B cell (primary cell): ENCODE results near the gene XRCC3. TPM values are rescaled to one million over a fixed set of nuclear protein-coding genes. Genes with fewer than 3 reads are reported as not detected.

Experiments
- ATAC-seq: fragments of 200-7000 bp; cut with Tn5 transposase; one replicate; pipeline ENCODE4 v1.10.0; 2021; ENCODE audit warnings: low read depth, mild to moderate bottlenecking, moderate number of reproducible peaks, moderate library complexity
- CTCF ChIA-PET: fragments of 350-600 bp; sonication (Branson Sonifier 250); formaldehyde crosslinking; loops from one replicate; lab custom pipeline; 2021; ENCODE audit warnings: antibody characterized with exemption, inconsistent platforms; lab: Charles Lee
- POLR2A ChIA-PET: fragments of 350-600 bp; sonication (Branson Sonifier 250); formaldehyde crosslinking; loops from one replicate; lab custom pipeline; 2021; ENCODE audit warnings: antibody characterized with exemption; lab: Charles Lee
- DNase-seq: peaks from one replicate; pipeline ENCODE4 v3.0.0; 2013
- H2AFZ ChIP-seq: 2 replicates; pipeline ENCODE4 v1.6.1; 2012; ENCODE audit warnings: mild to moderate bottlenecking, low read depth, low read length; ENCODE audit not compliant: insufficient read depth, poor library complexity, severe bottlenecking
- H3K27ac ChIP-seq, 2 donors: 1 replicate in 1 of 2; 2 replicates in 1 of 2; pipeline ENCODE4 v1.5.1; 2012 to 2013; ENCODE audit warnings: low read length in 2 of 2, mild to moderate bottlenecking in 2 of 2, moderate library complexity in 1 of 2
- H3K27me3 ChIP-seq, 4 experiments: fragments of 200-600 bp in 1 of 4; sonication (generic) in 1 of 4; replicated peaks in 1 of 4; 1 replicate in 2 of 4; 2 replicates in 2 of 4; pipeline versions ENCODE4 v1.6.1 to v1.7.0; 2013 to 2016; ENCODE audit warnings: low read length in 3 of 4, mild to moderate bottlenecking in 2 of 4, mixed read lengths in 1 of 4, moderate library complexity in 1 of 4; ENCODE audit not compliant: insufficient read depth in 4 of 4, control insufficient read depth in 3 of 4; ENCODE audit errors: control extremely low read depth in 1 of 4
- H3K36me3 ChIP-seq, 2 experiments: replicated peaks in 1 of 2; 1 replicate in 1 of 2; 2 replicates in 1 of 2; pipeline versions ENCODE4 v1.6.1 to v1.7.1; 2013; ENCODE audit warnings: low read length in 1 of 2; ENCODE audit not compliant: insufficient read depth in 2 of 2, control insufficient read depth in 1 of 2; ENCODE audit errors: control extremely low read depth in 1 of 2, extremely low read depth in 1 of 2
- H3K4me1 ChIP-seq, 2 donors: fragments of 200-600 bp in 1 of 2; sonication (generic) in 1 of 2; 1 replicate in 1 of 2; 2 replicates in 1 of 2; pipeline versions ENCODE4 v1.5.1 to v1.6.1; 2013 to 2017; ENCODE audit warnings: low read length in 2 of 2; ENCODE audit not compliant: control insufficient read depth in 2 of 2, insufficient read depth in 2 of 2
- H3K4me2 ChIP-seq: replicated peaks from 2 replicates; pipeline ENCODE3; 2012; ENCODE audit warnings: mild to moderate bottlenecking, low read depth, low read length; ENCODE audit not compliant: poor library complexity, severe bottlenecking
- H3K4me3 ChIP-seq, 5 experiments: fragments of 200-600 bp in 1 of 5; sonication (generic) in 1 of 5; 1 replicate in 3 of 5; 2 replicates in 2 of 5; pipeline versions ENCODE4 v1.5.1 to v1.7.0; 2011 to 2016; ENCODE audit warnings: low read length in 4 of 5, mild to moderate bottlenecking in 4 of 5, low read depth in 2 of 5, control low read depth in 1 of 5, moderate library complexity in 1 of 5; ENCODE audit not compliant: insufficient read depth in 1 of 5; ENCODE audit errors: control extremely low read depth in 1 of 5, extremely low read depth in 1 of 5
- H3K79me2 ChIP-seq: fragments of 200-600 bp; sonication (generic); one replicate; pipeline ENCODE4 v1.6.0; 2016; ENCODE audit warnings: low read length; ENCODE audit not compliant: control insufficient read depth, insufficient read depth
- H3K9ac ChIP-seq: fragments of 200-600 bp; sonication (generic); 2 replicates; pipeline ENCODE4 v1.6.1; 2017; ENCODE audit warnings: mild to moderate bottlenecking, low read length, moderate library complexity
- H3K9me3 ChIP-seq, 3 donors: one replicate each; pipeline versions ENCODE4 v1.6.1 to v1.7.1; 2013; ENCODE audit warnings: low read length in 2 of 3; ENCODE audit not compliant: control insufficient read depth in 2 of 3, insufficient read depth in 1 of 3; ENCODE audit errors: control extremely low read depth in 1 of 3
- H4K20me1 ChIP-seq: 2 replicates; pipeline ENCODE4 v1.6.0; 2012; ENCODE audit warnings: mild to moderate bottlenecking, low read length; ENCODE audit not compliant: insufficient read depth, control insufficient read depth, poor library complexity, severe bottlenecking
- H3K27ac Mint-ChIP-seq: one replicate; pipeline ENCODE4 v1.8.0; 2021; ENCODE audit warnings: mixed read lengths
- H3K27me3 Mint-ChIP-seq: one replicate; pipeline ENCODE4 v1.8.0; 2021; ENCODE audit warnings: mixed read lengths
- H3K4me1 Mint-ChIP-seq: one replicate; pipeline ENCODE4 v1.8.0; 2021; ENCODE audit warnings: mixed read lengths
- H3K4me3 Mint-ChIP-seq: one replicate; pipeline ENCODE4 v1.8.0; 2021; ENCODE audit warnings: mixed read lengths
- H3K9me3 Mint-ChIP-seq: one replicate; pipeline ENCODE4 v1.8.0; 2022; ENCODE audit warnings: mixed read lengths; ENCODE audit not compliant: insufficient read depth
- EZH2 ChIP-seq: IDR thresholded peaks from 2 replicates; pipeline ENCODE4 v1.6.1; 2012; ENCODE audit warnings: borderline replicate concordance, low read depth, mild to moderate bottlenecking, moderate library complexity, low read length; ENCODE audit not compliant: insufficient read depth, poor library complexity, severe bottlenecking
- WGBS: methylation state at CpG from one replicate; pipeline ENCODE4 v1.1.5; 2013; ENCODE audit warnings: missing lambda C conversion rate; ENCODE audit not compliant: insufficient coverage; 5-methylcytosine and 5-hydroxymethylcytosine counted together
- intact Hi-C: fragments of 100-400 bp; cut with micrococcal nuclease; formaldehyde crosslinking; loops from one replicate; pipeline ENCODE4 v1.10.0; 2022
- polyA plus RNA-seq: library from polyadenylated mRNA; depleted of rRNA; stranded (reverse); fragments of >200 nt; gene quantifications from 2 replicates; pipeline ENCODE4 v1.2.3, GENCODE V29; 2012
- total RNA-seq, 2 donors: library from RNA; stranded (reverse); fragments of 120-200 nt in 1 of 2; gene quantifications; 1 replicate in 1 of 2; 2 replicates in 1 of 2; pipeline versions ENCODE4 v1.2.3 to v1.2.4, GENCODE V29; 2013 to 2022
- TF ChIP-seq, protein P1 (sequence below): fragments of 200-600 bp; IDR thresholded peaks from one replicate; pipeline ENCODE4 v1.8.0; 2022; ENCODE audit warnings: antibody characterized with exemption, mild to moderate bottlenecking

XRCC3 gene
- total and polyA plus RNA-seq, 2 donors (not counting 1 experiment from before 2014, with no cell fraction given): 18.0 to 19.7 TPM

DNA sequence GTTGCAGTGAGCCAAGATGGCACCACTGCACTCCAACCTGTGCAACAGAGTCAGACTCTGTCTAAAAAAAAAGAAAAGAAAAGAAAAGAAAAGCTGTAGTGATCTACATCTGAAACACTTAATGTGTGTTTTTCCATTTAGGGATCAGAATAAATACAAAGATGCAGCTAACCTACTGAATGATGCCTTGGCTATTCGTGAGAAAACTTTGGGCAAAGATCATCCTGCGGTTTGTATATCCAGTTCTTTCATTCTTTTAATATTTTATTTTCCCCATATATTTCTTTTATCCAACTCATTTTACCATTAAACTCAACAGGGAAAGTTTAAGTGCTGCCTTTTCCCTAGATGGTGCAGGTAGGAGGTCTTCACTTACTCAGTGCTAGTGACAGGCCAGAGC lies 45.9 kb downstream of the XRCC3 start:
- no peak for ATAC-seq
- POLR2A ChIA-PET: no interaction called here
- H3K27me3 ChIP-seq: no peaks in the 10 kb centered on the region
- no peak overlapping the region for H3K4me2 ChIP-seq
- H3K9me3 ChIP-seq: no peaks in the 10 kb centered on the region
- TF ChIP-seq EZH2: no peak
- TF ChIP-seq, protein P1, sequence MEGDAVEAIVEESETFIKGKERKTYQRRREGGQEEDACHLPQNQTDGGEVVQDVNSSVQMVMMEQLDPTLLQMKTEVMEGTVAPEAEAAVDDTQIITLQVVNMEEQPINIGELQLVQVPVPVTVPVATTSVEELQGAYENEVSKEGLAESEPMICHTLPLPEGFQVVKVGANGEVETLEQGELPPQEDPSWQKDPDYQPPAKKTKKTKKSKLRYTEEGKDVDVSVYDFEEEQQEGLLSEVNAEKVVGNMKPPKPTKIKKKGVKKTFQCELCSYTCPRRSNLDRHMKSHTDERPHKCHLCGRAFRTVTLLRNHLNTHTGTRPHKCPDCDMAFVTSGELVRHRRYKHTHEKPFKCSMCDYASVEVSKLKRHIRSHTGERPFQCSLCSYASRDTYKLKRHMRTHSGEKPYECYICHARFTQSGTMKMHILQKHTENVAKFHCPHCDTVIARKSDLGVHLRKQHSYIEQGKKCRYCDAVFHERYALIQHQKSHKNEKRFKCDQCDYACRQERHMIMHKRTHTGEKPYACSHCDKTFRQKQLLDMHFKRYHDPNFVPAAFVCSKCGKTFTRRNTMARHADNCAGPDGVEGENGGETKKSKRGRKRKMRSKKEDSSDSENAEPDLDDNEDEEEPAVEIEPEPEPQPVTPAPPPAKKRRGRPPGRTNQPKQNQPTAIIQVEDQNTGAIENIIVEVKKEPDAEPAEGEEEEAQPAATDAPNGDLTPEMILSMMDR: no peak
- Mint-ChIP-seq H3K9me3 (no peaks in the 10 kb centered on the region), H3K4me1 (no peaks in the 10 kb centered on the region), H3K27me3 (no peaks in the 10 kb centered on the region), H3K27ac (no peak overlapping the region), H3K4me3 (no peak overlapping the region)
- CTCF ChIA-PET: no interaction called here
- DNase-seq: no peak
- no CpG with 5 or more reads among the region's 2 CpGs for WGBS
- no peak overlapping the region for H2AFZ ChIP-seq
- H3K4me1 ChIP-seq: no peaks in the 10 kb centered on the region
- peaks cover 10% of the 10 kb centered on the region for H3K79me2 ChIP-seq
- no peak overlapping the region for H3K27ac ChIP-seq
- no peak overlapping the region for H3K9ac ChIP-seq
- peaks cover 6 to 74% of the 10 kb centered on the region in 2 experiments for H3K36me3 ChIP-seq
- H4K20me1 ChIP-seq: peaks cover 16% of the 10 kb centered on the region
- intact Hi-C loops: no loop called here
- H3K4me3 ChIP-seq: no peak overlapping the region

DNA sequence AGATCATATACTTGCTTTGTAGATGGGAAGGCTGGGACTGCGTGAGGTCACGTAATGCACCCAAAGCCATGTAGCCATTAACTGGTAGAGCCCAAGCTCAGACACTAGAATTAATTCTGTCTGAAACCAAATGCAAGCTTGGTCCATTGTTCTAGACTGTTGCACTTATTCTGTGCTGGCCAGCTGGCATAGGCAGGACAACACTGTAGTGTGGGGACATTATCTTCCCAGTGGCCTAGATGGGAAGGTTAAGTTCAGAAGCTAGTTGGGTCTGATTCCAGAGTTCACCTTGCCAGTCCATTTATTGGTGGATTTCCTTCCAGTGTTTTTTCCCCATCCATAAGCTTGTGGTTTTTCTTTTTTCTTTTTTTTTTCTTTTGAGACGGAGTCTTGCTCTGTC lies 47.1 kb downstream of the XRCC3 start:
- peaks cover 10% of the 10 kb centered on the region for H3K79me2 ChIP-seq
- ATAC-seq (no peak), DNase-seq (no peak)
- Mint-ChIP-seq H3K27me3 (no peaks in the 10 kb centered on the region), H3K4me3 (no peak overlapping the region), H3K9me3 (no peaks in the 10 kb centered on the region), H3K4me1 (no peaks in the 10 kb centered on the region), H3K27ac (no peak overlapping the region)
- H3K9ac ChIP-seq: no peak overlapping the region
- TF ChIP-seq, protein P1: no peak
- no peak for TF ChIP-seq EZH2
- no peak overlapping the region for H3K4me3 ChIP-seq
- intact Hi-C loops: no loop called here
- ChIA-PET CTCF (interaction anchor here (0.7 to 0.8 kb wide), 2 partner anchors 12 to 94 kb away, joined by 3 to 4 read pairs; no protein-coding TSS in a partner anchor), POLR2A (no interaction called here)
- no peak overlapping the region for H3K4me2 ChIP-seq
- H3K27ac ChIP-seq: no peak overlapping the region
- H4K20me1 ChIP-seq: peaks cover 16% of the 10 kb centered on the region
- H3K27me3 ChIP-seq: no peaks in the 10 kb centered on the region
- H3K36me3 ChIP-seq: peaks cover 4 to 72% of the 10 kb centered on the region in 2 experiments
- no peaks in the 10 kb centered on the region for H3K4me1 ChIP-seq
- H2AFZ ChIP-seq: no peak overlapping the region
- WGBS: 95% methylated on average over 3 of the region's 3 CpGs
- no peaks in the 10 kb centered on the region for H3K9me3 ChIP-seq
